ENCODE measurements around the gene ARID5B.

ARID5B gene

DNA sequence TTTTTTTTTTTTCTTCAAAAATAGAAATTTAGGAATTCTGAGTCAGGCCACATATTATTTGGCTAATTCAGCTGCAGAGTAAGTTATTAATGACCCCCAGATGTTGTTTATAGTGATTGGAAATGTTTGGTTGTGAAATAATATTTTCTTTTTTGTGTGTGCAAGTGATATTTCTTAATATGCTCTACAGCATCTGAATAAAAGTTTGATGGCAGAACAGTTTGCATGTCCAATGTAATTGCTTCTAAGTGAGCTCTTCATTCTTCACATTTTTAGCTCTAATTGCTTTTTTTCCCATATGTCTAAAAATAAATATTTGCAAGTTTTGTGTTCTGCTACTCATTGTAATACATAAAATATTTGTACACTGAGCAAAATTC, 116.0 kb downstream of the ARID5B start:
- Histone ChIP-seq H3K27me3 (replicated peaks; ENCODE audit: insufficient read depth, low read length) (no peaks in the 10 kb centered on the region), H3K9me3 (replicated peaks; ENCODE audit: insufficient read depth, low read length) (no peaks in the 10 kb centered on the region), H3K9ac (ENCODE audit: low read length) (no peak overlapping the region), H3K36me3 (replicated peaks; ENCODE audit: insufficient read depth, low read length) (no peaks in the 10 kb centered on the region; the same call in 1 of the 2 replicates), H3K9me2 (replicated peaks; ENCODE audit: insufficient read depth, low read length) (no peaks in the 10 kb centered on the region), H3K4me2 (ENCODE audit: low read depth, low read length) (no peak overlapping the region), H3F3A (ENCODE audit: insufficient read depth, low read length) (no peaks in the 10 kb centered on the region), H3K79me2 (ENCODE audit: low read length) (peaks cover 91% of the 10 kb centered on the region), H2AFZ (ENCODE audit: low read length) (no peak overlapping the region), H3K4me1 (ENCODE audit: low read length) (peaks cover 5% of the 10 kb centered on the region; the same call in 1 of the 2 replicates), H4K20me1 (ENCODE audit: insufficient read depth, low read length) (no peaks in the 10 kb centered on the region), H3K27ac (ENCODE audit: low read length) (no peak overlapping the region), H3K4me3 (ENCODE audit: low read length) (no peak overlapping the region)
- TF ChIP-seq EZH2phosphoT487 (IDR thresholded peaks at IDR 0.05; ENCODE audit: low read length), result no peak
- TF ChIP-seq EZH2 (optimal IDR thresholded peaks at IDR 0.05; ENCODE audit: low read depth, low read length), result no peak
- TF ChIP-seq CTCF (IDR thresholded peaks at IDR 0.05; ENCODE audit: low read length), result no peak
- DNase-seq, result no peak

- Histone ChIP-seq H4K20me1 (ENCODE audit: insufficient read depth, low read length) (no peaks in the 10 kb centered on the region), H3K4me3 (ENCODE audit: low read length) (no peak overlapping the region), H3K36me3 (replicated peaks; ENCODE audit: insufficient read depth, low read length) (no peaks in the 10 kb centered on the region; the same call in 1 of the 2 replicates), H3K27me3 (replicated peaks; ENCODE audit: insufficient read depth, low read length) (no peaks in the 10 kb centered on the region), H2AFZ (ENCODE audit: low read length) (no peak overlapping the region), H3K27ac (ENCODE audit: low read length) (no peak overlapping the region), H3F3A (ENCODE audit: insufficient read depth, low read length) (no peaks in the 10 kb centered on the region), H3K79me2 (ENCODE audit: low read length) (peaks cover 95% of the 10 kb centered on the region), H3K9me2 (replicated peaks; ENCODE audit: insufficient read depth, low read length) (no peaks in the 10 kb centered on the region), H3K4me2 (ENCODE audit: low read depth, low read length) (no peak overlapping the region), H3K9ac (ENCODE audit: low read length) (no peak overlapping the region), H3K9me3 (replicated peaks; ENCODE audit: insufficient read depth, low read length) (no peaks in the 10 kb centered on the region), H3K4me1 (ENCODE audit: low read length) (peaks cover 5% of the 10 kb centered on the region; the same call in 1 of the 2 replicates)
- TF ChIP-seq EZH2 (optimal IDR thresholded peaks at IDR 0.05; ENCODE audit: low read depth, low read length) (no peak), CTCF (IDR thresholded peaks at IDR 0.05; ENCODE audit: low read length) (no peak), EZH2phosphoT487 (IDR thresholded peaks at IDR 0.05; ENCODE audit: low read length) (no peak)
- DNase-seq, result no peak
Observed at GRCh38 chr10:62018131-62018911, 116.8 kb downstream of the ARID5B start.

- DNase-seq, result no peak
- no peaks in the 10 kb centered on the region for H4K20me1 ChIP-seq (ENCODE audit: insufficient read depth, low read length)
- no peaks in the 10 kb centered on the region; the same call in 1 of the 2 replicates for H3K36me3 ChIP-seq (replicated peaks; ENCODE audit: insufficient read depth, low read length)
- H3F3A ChIP-seq (ENCODE audit: insufficient read depth, low read length), result no peaks in the 10 kb centered on the region
- TF ChIP-seq EZH2phosphoT487 (IDR thresholded peaks at IDR 0.05; ENCODE audit: low read length), result no peak
- no peak for TF ChIP-seq EZH2 (optimal IDR thresholded peaks at IDR 0.05; ENCODE audit: low read depth, low read length)
- TF ChIP-seq CTCF (IDR thresholded peaks at IDR 0.05; ENCODE audit: low read length), result no peak
- H3K27me3 ChIP-seq (replicated peaks; ENCODE audit: insufficient read depth, low read length), result no peaks in the 10 kb centered on the region
- peaks cover 97% of the 10 kb centered on the region for H3K79me2 ChIP-seq (ENCODE audit: low read length)
- H3K4me1 ChIP-seq (ENCODE audit: low read length), result peaks cover 5% of the 10 kb centered on the region; the same call in 1 of the 2 replicates
- H3K27ac ChIP-seq (ENCODE audit: low read length), result no peak overlapping the region
- no peaks in the 10 kb centered on the region for H3K9me3 ChIP-seq (replicated peaks; ENCODE audit: insufficient read depth, low read length)
- H3K4me3 ChIP-seq (ENCODE audit: low read length), result no peak overlapping the region
- no peak overlapping the region for H2AFZ ChIP-seq (ENCODE audit: low read length)
- H3K9ac ChIP-seq (ENCODE audit: low read length), result no peak overlapping the region
- H3K4me2 ChIP-seq (ENCODE audit: low read depth, low read length), result no peak overlapping the region
- H3K9me2 ChIP-seq (replicated peaks; ENCODE audit: insufficient read depth, low read length), result no peaks in the 10 kb centered on the region
Observed at GRCh38 chr10:62019013-62019684, 117.7 kb downstream of the ARID5B start.
